Measurements from ENCODE around the gene ZFHX3. TPM values are rescaled to one million over a fixed set of nuclear protein-coding genes. Genes with fewer than 3 reads are reported as not detected.

The ZFHX3 gene
- total RNA-seq, 6 experiments from 2014 or later, result 14.5 to 25.8 (median 15.8) TPM

- peaks cover 9% of the 10 kb centered on the region for H3K36me3 Mint-ChIP-seq (ENCODE audit: low read depth)
- H3K27me3 Mint-ChIP-seq (ENCODE audit: insufficient read depth), result peaks cover 2% of the 10 kb centered on the region
- no peaks in the 10 kb centered on the region for H3K9me3 Mint-ChIP-seq
- H3K27ac Mint-ChIP-seq, result no peak overlapping the region
- TF ChIP-seq CTCF (IDR thresholded peaks at IDR 0.05), result no peak
- H3K4me1 Mint-ChIP-seq (ENCODE audit: low read depth), result peaks cover 48% of the 10 kb centered on the region
- DNase-seq, result no peak
- H3K4me3 Mint-ChIP-seq, result no peak overlapping the region
These were observed 232.3 kb downstream of the ZFHX3 start for GRCh38 chr16:72815348-72816318.

GRCh38 chr16:72814226-72814625 lies 233.7 kb downstream of the ZFHX3 start:
- Mint-ChIP-seq H3K27ac (no peak overlapping the region), H3K36me3 (ENCODE audit: low read depth) (peaks cover 9% of the 10 kb centered on the region), H3K27me3 (ENCODE audit: insufficient read depth) (peaks cover 2% of the 10 kb centered on the region), H3K9me3 (no peaks in the 10 kb centered on the region), H3K4me3 (no peak overlapping the region), H3K4me1 (ENCODE audit: low read depth) (peaks cover 40% of the 10 kb centered on the region)
- no peak for TF ChIP-seq CTCF (IDR thresholded peaks at IDR 0.05)
- no peak for DNase-seq

- peaks cover 1% of the 10 kb centered on the region for H3K27me3 Mint-ChIP-seq (ENCODE audit: insufficient read depth)
- no peak overlapping the region for H3K27ac Mint-ChIP-seq
- no peak overlapping the region for H3K4me3 Mint-ChIP-seq
- H3K4me1 Mint-ChIP-seq (ENCODE audit: low read depth), result peaks cover 25% of the 10 kb centered on the region
- peaks cover 7% of the 10 kb centered on the region for H3K36me3 Mint-ChIP-seq (ENCODE audit: low read depth)
- no peak for TF ChIP-seq CTCF (IDR thresholded peaks at IDR 0.05)
- no peaks in the 10 kb centered on the region for H3K9me3 Mint-ChIP-seq
- no peak for DNase-seq
These were observed 235.3 kb downstream of the ZFHX3 start for GRCh38 chr16:72812672-72813071.

GRCh38 chr16:72811876-72812275 lies 236.1 kb downstream of the ZFHX3 start:
- H3K4me3 Mint-ChIP-seq, result no peak overlapping the region
- H3K4me1 Mint-ChIP-seq (ENCODE audit: low read depth), result peaks cover 24% of the 10 kb centered on the region
- no peak for TF ChIP-seq CTCF (IDR thresholded peaks at IDR 0.05)
- no peaks in the 10 kb centered on the region; the same call in 1 of the 2 replicates for H3K27me3 Mint-ChIP-seq (ENCODE audit: insufficient read depth)
- no peaks in the 10 kb centered on the region for H3K9me3 Mint-ChIP-seq
- H3K27ac Mint-ChIP-seq, result no peak overlapping the region
- H3K36me3 Mint-ChIP-seq (ENCODE audit: low read depth), result peaks cover 12% of the 10 kb centered on the region; the same call in 1 of the 2 replicates
- no peak for DNase-seq

- Mint-ChIP-seq H3K9me3 (no peaks in the 10 kb centered on the region), H3K4me1 (ENCODE audit: low read depth) (peaks cover 24% of the 10 kb centered on the region), H3K27ac (no peak overlapping the region), H3K27me3 (ENCODE audit: insufficient read depth) (no peaks in the 10 kb centered on the region; the same call in 1 of the 2 replicates), H3K36me3 (ENCODE audit: low read depth) (peaks cover 17% of the 10 kb centered on the region), H3K4me3 (no peak overlapping the region)
- TF ChIP-seq CTCF (IDR thresholded peaks at IDR 0.05), result no peak
- no peak for DNase-seq
These were observed 236.7 kb downstream of the ZFHX3 start for GRCh38 chr16:72811188-72811720.

Data from HFFc6 (cell line).